GM19455 (cell line): ENCODE data around the gene CHL1.

Source experiments
- ATAC-seq: cut with Tn5 transposase; IDR thresholded peaks from one replicate; pipeline ENCODE4 v1.9.1; 2021; ENCODE audit not compliant: unreplicated experiment

CHL1 gene

GRCh38 chr3:212432-212831, 15.9 kb downstream of the CHL1 start:
- no peak for ATAC-seq

DNA sequence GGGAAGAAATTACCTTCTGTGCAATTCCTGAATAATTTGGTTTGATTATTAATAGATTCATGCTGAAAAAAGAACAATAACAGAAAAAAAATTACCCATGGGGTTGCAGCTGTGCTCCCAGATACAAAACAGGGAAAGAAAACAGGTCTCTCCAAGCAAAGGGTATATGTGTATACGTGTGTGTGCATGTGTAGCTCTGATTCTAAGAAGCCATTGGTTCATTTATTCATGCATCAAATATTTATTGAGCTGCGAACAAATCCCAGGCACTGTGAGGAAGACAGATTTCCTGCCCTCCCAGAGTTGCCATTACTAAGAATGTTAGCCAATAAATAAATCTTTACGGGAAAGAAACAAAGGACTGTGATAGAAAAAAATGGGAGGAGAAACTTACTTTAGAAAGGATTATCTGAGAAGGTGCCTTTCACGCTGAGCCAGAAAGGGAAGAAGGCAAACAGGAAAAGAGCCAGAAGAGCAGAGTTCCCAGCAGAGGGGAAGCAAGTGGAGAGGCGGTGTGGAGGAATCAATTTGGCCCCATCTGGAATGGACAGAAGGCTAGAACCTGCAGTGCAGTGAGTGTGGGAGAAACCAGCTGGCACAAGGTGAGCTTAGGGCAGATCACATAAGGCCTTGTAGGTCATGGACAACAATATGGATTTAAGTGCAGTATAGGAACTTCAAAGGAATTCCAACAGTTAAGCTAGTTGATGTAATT, 20.7 kb downstream of the CHL1 start:
- ATAC-seq: no peak

DNA sequence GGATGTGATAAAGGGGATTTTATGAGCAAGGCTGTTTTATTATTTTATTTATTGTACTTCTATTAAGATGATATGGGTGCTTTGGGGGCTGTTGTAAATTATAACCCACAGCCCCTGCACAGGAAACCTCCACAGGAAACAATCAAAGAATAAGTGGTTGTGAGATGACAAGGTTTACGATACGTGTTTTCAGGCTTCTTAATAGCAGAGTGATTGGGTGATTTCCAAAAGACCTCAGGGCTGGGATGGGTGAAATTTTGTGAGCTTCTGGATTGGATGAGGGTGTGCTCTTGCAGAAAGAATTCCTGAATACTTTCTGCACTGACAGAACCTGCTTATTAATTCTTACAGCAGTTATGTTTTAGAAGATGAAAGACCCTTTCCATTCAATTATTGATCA, 21.4 kb downstream of the CHL1 start:
- no peak for ATAC-seq

DNA sequence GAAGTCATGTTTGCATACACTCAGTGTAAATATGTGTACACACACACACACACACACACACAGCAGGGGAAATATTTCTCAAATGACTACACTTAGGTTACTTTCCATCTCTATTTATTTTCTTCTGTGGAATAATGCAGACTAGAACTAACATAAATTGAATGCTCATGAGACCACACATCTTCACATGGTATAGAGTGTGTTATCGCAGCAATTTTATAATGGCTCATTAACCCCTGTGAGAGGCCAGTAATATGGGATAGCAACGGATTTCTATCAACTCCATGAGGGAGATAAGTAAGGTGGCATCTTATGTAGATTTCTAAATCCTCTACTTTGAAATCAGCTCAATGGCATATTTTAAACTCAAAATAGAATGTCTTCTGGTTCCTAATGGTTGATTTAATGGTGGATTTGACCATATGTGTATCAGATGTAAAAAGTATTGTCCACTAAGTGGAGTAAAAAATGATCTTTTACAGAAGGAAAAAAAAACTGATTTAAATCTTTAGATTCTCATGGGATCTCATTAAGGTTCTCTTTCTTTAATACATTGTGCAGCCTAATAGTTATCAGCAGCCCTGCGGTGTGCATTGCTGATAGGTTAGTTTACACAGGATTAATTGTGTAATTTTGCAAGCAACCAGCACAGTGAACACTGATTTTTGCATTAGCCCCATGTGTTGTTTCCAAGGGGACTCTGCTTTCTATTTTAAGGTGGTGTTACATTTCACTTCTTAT, 32.0 kb downstream of the CHL1 start:
- no peak for ATAC-seq

GRCh38 chr3:229183-229661, 32.7 kb downstream of the CHL1 start:
- ATAC-seq: no peak

- no peak for ATAC-seq
Measured at GRCh38 chr3:236881-237280, 40.3 kb downstream of the CHL1 start.

DNA sequence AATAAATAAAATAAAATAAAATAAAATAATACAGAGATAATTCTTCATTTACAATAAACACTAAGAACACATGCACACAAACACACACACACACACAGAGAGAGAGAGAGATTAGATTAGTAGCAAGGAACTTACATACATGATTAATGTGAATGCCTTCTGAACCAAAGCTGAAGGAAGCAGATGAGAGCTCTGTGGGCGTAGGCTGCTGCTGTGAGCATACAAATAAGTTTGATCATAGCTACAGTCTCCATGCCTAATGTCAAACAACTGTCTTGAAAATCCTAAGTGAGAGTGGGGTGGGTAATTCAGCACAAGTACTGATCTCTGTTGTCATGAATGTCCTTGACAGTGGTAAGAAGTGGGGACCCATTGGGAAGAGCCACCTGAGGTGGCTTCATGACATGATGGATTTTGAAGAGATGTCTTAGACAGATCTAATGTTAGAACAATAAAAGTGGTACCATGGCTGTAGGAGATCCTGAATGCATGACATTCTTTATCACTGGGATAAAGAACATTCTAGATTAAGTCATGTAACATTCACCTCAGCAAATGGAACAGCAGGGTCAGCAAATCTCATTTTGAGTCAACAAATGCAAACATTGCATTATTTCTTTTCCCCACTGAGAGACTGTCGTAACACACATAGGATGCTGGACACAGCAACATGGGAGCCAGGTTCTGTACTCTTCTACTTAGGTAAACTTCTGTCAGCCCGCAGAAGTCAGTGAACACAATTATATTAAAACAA, 46.2 kb downstream of the CHL1 start:
- ATAC-seq: no peak

GRCh38 chr3:243356-243725, 46.8 kb downstream of the CHL1 start:
- no peak for ATAC-seq

DNA sequence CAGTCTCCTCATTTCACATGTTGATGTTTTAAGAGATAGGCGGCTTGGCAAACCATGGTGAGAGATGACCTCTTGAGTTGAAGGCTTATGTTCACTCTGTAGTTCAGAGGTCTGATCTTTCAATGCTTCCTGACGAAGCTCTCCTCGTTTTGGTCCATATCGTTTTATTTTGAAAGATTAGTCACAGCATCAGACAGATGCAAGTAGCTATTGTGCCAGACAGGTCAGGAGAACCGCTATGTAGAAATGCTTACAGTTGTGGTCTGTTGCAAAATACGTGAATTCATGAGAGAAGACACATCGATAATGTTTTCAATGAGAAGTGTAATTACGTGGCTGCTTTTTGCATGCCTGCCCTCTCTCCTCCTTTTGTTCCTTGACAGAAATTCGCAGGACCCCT, 47.5 kb downstream of the CHL1 start:
- ATAC-seq: no peak

DNA sequence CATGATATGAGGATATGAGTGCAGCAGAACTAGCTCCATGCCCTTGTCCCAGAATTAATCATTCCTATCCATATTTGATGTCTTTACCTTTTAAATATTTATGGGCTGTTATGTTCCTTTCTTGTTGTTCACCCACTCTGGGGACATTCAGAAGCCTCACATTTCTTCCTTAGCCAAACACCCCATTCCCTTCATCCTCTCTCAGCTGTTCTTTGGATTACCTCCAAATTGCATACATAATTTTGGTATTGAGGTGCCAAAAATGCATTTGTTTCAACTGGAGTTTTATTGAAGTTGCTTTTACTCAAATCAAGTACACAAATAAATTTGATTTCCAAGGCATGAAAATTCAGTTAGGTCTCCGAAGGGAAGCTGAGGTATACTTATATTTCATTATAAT, 51.4 kb downstream of the CHL1 start:
- ATAC-seq: no peak

- no peak for ATAC-seq
Measured at GRCh38 chr3:248864-249520, 52.4 kb downstream of the CHL1 start.

DNA sequence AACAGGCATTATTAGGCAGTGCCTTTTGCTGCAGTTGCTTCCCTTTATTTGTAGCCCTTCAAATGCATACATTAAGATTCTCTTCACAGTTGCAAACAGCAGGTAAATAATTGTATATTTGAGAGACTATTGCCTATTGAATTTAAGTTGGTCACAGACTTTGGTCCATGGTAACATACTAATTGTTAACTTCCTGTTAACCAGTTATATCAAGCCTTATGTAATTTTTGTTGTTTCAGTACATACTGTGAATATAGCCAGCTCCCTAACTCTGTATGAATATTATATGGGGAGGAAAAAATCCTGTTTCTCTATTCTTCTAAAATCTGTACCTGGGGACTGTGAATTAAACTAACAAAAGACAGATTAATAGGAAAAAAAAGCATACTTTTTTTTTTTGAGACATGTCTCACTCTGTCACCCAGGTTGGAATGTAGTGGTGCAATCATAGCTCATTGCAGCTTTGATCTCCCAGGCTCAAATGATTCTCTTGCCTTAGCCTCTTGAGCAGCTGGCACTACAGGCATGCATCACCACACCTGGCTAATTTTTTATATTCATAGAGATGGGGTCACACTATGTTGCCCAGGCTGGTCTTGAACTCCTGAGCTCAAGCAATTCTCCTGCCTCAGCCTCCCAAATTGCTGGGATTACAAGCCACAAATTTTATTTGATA, 53.2 kb downstream of the CHL1 start:
- no peak for ATAC-seq

DNA sequence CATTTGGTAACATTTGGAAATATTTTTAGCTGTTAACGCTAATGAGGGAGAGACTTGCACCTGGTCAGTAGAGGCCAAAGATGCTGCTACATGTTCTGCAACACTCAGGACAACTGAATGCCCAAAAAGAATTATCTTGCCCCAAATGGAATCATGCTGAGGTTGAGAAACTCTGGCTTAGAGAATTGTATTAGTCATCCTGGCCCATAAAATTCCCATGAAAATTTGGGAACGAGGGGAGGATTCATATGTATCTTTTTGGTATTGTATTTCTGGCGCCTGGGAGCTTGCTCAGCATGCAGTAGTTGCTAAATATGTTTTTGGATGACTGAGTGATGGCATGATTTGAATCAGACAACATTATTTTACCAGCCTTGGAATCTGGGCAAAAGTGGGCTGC, 59.9 kb downstream of the CHL1 start:
- no peak for ATAC-seq

DNA sequence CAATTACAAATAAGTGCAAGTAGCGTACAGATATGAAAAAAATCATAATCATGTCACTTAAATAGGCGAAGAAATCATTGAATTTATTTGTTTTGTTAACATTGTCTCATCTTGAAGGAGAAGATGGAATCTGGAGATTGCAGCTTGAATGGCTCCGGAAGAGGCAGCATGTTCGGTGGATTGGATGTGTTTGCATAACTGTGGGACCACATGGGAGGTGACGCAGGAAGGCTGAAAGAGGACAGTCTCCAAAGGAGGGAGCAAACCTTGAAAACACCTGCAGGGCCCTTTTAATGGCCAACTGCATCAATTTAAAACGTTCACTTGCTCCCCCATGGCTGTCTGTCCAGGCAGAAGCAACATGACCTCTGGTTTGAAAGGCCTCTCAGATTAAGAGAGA, 61.3 kb downstream of the CHL1 start:
- no peak for ATAC-seq

GRCh38 chr3:260898-261297, 64.3 kb downstream of the CHL1 start:
- no peak for ATAC-seq

DNA sequence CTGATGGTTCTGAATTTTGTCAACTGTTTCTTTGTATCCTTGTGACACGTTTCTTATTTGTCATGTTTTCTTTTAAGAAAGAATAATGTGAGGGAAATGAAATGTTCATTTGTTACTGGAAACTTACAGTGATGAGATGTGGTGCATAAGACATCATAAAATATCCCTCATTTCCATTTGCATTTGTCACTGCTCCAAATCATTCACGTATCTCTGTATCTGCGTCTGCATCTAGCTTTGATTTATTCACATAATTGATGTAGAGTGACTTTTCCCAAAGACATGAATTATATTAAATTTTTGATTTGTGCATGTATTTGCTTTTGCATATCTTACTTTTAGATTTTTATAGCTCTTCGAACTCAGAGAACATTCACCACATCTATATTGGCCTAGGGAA, 66.8 kb downstream of the CHL1 start:
- ATAC-seq: no peak

DNA sequence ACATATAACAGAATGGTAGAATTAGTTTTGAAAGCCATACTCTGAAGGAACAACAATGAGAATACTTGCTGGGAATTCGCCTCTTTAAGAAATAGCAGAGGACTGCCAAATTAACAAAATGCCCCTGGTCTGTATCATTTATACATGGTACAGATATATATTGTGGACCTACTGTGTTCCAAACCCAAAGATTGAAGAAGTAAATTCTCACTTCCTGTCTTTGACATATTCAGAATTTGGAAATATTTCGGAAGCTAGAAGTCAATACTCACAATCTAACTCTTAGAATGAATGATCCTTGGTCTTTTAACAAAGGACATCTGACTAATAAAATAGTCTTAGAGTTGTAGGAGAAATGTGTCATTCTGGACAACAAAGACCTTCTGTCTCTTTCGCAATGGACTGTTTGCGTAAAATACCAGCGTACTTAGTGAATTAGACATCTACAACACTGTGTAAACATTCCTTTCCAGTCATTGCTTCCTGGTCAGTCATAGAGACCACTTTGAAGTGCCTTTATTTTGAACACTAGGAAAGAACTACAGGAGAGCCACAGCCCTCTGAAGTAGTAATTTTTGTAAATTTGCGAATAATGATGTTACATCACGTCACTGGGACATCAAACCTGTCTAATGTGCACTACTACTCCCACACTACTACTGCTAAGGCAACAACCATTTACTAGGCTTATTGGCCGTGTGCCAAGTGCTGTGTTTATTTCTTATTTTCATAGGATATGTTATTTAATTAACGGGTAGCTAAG, 68.0 kb downstream of the CHL1 start:
- no peak for ATAC-seq

DNA sequence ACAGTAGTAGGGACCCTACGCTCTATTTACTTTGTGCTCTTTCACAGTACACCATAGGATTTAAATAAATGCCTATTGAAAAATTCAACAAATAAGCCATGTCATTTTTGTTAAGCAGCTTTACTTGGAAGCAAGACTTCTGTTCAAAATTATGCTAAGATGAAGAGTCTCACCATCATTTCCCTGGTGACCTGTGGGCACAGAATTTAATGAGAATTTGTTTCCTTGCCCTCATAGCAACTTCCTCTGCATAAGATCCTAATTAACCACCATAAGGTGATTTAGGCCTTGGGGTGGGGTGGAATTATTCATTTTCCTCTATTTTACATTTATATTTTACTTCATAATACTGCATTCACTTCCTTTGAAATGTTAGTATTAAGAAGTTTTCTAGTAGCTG, 70.5 kb downstream of the CHL1 start:
- ATAC-seq: no peak

GRCh38 chr3:270688-271087, 74.1 kb downstream of the CHL1 start:
- ATAC-seq: no peak

GRCh38 chr3:274927-275326, 78.4 kb downstream of the CHL1 start:
- no peak for ATAC-seq
